ENCODE measurements around the gene PPP1R9A. TPM values are rescaled to one million over a fixed set of nuclear protein-coding genes. Genes with fewer than 3 reads are reported as not detected.

Gene PPP1R9A
- total and polyA plus RNA-seq, 10 of the 15 experiments (the other 5 are each of a cell fraction or from before 2014, with no cell fraction given), result 0.04 to 0.12 TPM; not detected in 8

DNA sequence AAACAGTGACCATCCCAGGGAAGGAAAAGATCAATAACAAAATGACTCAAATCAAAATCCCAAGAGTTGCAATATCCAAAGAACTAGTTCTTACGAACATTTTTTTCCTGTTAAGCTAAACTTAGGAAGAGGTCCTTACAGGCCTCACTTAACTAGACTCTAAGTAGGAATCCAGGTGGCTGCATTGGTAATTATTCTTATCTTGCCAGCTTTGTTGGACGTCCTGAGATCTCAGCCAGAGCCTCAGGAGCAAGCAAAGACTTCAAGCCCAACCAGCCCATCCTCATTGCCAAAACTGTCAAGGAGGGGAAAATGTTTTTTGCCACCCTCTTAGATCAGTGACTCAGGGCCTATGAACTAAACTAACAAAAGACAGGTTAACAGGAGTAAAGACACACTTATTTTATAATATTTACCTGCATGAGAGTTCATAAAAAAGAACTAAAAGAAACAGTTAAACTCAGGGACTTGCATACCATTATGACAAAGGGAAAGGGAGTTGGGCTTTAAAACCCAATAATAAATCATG, 18.3 kb upstream of the PPP1R9A start (continued):
- TF ChIP-seq, protein P1, sequence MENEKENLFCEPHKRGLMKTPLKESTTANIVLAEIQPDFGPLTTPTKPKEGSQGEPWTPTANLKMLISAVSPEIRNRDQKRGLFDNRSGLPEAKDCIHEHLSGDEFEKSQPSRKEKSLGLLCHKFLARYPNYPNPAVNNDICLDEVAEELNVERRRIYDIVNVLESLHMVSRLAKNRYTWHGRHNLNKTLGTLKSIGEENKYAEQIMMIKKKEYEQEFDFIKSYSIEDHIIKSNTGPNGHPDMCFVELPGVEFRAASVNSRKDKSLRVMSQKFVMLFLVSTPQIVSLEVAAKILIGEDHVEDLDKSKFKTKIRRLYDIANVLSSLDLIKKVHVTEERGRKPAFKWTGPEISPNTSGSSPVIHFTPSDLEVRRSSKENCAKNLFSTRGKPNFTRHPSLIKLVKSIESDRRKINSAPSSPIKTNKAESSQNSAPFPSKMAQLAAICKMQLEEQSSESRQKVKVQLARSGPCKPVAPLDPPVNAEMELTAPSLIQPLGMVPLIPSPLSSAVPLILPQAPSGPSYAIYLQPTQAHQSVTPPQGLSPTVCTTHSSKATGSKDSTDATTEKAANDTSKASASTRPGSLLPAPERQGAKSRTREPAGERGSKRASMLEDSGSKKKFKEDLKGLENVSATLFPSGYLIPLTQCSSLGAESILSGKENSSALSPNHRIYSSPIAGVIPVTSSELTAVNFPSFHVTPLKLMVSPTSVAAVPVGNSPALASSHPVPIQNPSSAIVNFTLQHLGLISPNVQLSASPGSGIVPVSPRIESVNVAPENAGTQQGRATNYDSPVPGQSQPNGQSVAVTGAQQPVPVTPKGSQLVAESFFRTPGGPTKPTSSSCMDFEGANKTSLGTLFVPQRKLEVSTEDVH (IDR thresholded peaks at IDR 0.05; ENCODE audit: low read depth, partially characterized antibody), result no peak
- TF ChIP-seq SMAD5 (IDR thresholded peaks at IDR 0.05; ENCODE audit: low read depth), result no peak
- TF ChIP-seq SREBF2 (IDR thresholded peaks at IDR 0.05; ENCODE audit: low read length), result no peak
- TF ChIP-seq NFXL1 (IDR thresholded peaks at IDR 0.05; ENCODE audit: borderline replicate concordance), result no peak
- TF ChIP-seq, protein P2, sequence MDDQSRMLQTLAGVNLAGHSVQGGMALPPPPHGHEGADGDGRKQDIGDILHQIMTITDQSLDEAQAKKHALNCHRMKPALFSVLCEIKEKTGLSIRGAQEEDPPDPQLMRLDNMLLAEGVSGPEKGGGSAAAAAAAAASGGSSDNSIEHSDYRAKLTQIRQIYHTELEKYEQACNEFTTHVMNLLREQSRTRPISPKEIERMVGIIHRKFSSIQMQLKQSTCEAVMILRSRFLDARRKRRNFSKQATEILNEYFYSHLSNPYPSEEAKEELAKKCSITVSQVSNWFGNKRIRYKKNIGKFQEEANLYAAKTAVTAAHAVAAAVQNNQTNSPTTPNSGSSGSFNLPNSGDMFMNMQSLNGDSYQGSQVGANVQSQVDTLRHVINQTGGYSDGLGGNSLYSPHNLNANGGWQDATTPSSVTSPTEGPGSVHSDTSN (IDR thresholded peaks at IDR 0.05; ENCODE audit: insufficient replicate concordance, low read depth, low read length), result no peak
- TF ChIP-seq, protein P3, sequence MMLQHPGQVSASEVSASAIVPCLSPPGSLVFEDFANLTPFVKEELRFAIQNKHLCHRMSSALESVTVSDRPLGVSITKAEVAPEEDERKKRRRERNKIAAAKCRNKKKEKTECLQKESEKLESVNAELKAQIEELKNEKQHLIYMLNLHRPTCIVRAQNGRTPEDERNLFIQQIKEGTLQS (IDR thresholded peaks at IDR 0.05; ENCODE audit: borderline replicate concordance, extremely low read depth, low read depth, low read length), result no peak
- TF ChIP-seq YBX1 (IDR thresholded peaks at IDR 0.05), result no peak
- TF ChIP-seq, protein P4, sequence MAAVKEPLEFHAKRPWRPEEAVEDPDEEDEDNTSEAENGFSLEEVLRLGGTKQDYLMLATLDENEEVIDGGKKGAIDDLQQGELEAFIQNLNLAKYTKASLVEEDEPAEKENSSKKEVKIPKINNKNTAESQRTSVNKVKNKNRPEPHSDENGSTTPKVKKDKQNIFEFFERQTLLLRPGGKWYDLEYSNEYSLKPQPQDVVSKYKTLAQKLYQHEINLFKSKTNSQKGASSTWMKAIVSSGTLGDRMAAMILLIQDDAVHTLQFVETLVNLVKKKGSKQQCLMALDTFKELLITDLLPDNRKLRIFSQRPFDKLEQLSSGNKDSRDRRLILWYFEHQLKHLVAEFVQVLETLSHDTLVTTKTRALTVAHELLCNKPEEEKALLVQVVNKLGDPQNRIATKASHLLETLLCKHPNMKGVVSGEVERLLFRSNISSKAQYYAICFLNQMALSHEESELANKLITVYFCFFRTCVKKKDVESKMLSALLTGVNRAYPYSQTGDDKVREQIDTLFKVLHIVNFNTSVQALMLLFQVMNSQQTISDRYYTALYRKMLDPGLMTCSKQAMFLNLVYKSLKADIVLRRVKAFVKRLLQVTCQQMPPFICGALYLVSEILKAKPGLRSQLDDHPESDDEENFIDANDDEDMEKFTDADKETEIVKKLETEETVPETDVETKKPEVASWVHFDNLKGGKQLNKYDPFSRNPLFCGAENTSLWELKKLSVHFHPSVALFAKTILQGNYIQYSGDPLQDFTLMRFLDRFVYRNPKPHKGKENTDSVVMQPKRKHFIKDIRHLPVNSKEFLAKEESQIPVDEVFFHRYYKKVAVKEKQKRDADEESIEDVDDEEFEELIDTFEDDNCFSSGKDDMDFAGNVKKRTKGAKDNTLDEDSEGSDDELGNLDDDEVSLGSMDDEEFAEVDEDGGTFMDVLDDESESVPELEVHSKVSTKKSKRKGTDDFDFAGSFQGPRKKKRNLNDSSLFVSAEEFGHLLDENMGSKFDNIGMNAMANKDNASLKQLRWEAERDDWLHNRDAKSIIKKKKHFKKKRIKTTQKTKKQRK (IDR thresholded peaks at IDR 0.05; ENCODE audit: low read depth, low read length), result no peak
- no peak for TF ChIP-seq PAX5 (IDR thresholded peaks at IDR 0.05; ENCODE audit: borderline replicate concordance, low read depth, low read length)

Measured in GM12878 (cell line).